H9 (cell line): ENCODE results near the gene CDADC1. TPM values are rescaled to one million over a fixed set of nuclear protein-coding genes. Genes with fewer than 3 reads are reported as not detected.

Source experiments
- DNase-seq: peaks from one replicate; pipeline ENCODE4 v3.0.0-alpha.2; 2017
- H2AFZ ChIP-seq: one replicate; pipeline ENCODE4 v1.6.1; 2013; ENCODE audit warnings: mild to moderate bottlenecking, low read length, control low read depth, moderate library complexity
- H2AK5ac ChIP-seq: 2 replicates; pipeline ENCODE4 v1.6.1; 2013; ENCODE audit warnings: low read length, control low read depth, mixed read lengths; ENCODE audit not compliant: insufficient read length
- H2BK120ac ChIP-seq: one replicate; pipeline ENCODE4 v1.6.1; 2013; ENCODE audit warnings: low read depth, mild to moderate bottlenecking, low read length, control low read depth, inconsistent platforms; ENCODE audit not compliant: poor library complexity, severe bottlenecking
- H2BK12ac ChIP-seq: 2 replicates; pipeline ENCODE4 v1.6.1; 2013; ENCODE audit warnings: low read length, control low read depth, mixed read lengths, low read depth; ENCODE audit not compliant: insufficient read length
- H2BK15ac ChIP-seq: 2 replicates; pipeline ENCODE4 v1.6.1; 2013; ENCODE audit warnings: low read depth, low read length, control low read depth
- H2BK20ac ChIP-seq: one replicate; pipeline ENCODE4 v1.6.1; 2013; ENCODE audit warnings: low read depth, mild to moderate bottlenecking, low read length, control low read depth, inconsistent platforms; ENCODE audit not compliant: poor library complexity, severe bottlenecking
- H2BK5ac ChIP-seq: 2 replicates; pipeline ENCODE4 v1.6.1; 2013; ENCODE audit warnings: low read length, control low read depth, mixed read lengths; ENCODE audit not compliant: insufficient read length
- H3K14ac ChIP-seq: 2 replicates; pipeline ENCODE4 v1.6.1; 2013; ENCODE audit warnings: low read length, control low read depth; ENCODE audit not compliant: insufficient read depth
- H3K18ac ChIP-seq: 2 replicates; pipeline ENCODE4 v1.6.1; 2013; ENCODE audit warnings: low read depth, mild to moderate bottlenecking, mixed read lengths, low read length, control low read depth; ENCODE audit not compliant: insufficient read length
- H3K23ac ChIP-seq: 2 replicates; pipeline ENCODE4 v1.6.1; 2013; ENCODE audit warnings: low read length, control low read depth, mixed read lengths, low read depth; ENCODE audit not compliant: insufficient read length
- H3K23me2 ChIP-seq: 2 replicates; pipeline ENCODE4 v1.6.1; 2013; ENCODE audit warnings: low read depth, mild to moderate bottlenecking, mixed read lengths, low read length, control low read depth; ENCODE audit not compliant: insufficient read length, poor library complexity, severe bottlenecking
- H3K27ac ChIP-seq: 2 replicates; pipeline ENCODE4 v1.5.1; 2013; ENCODE audit warnings: low read length, control low read depth, mixed read lengths, low read depth; ENCODE audit not compliant: insufficient read length
- H3K27me3 ChIP-seq: 2 replicates; pipeline ENCODE4 v1.6.1; 2013; ENCODE audit warnings: low read length, control low read depth, inconsistent platforms; ENCODE audit not compliant: insufficient read depth
- H3K4ac ChIP-seq: 2 replicates; pipeline ENCODE4 v1.6.1; 2013; ENCODE audit warnings: low read depth, mild to moderate bottlenecking, control low read depth, inconsistent platforms, low read length, moderate library complexity
- H3K4me1 ChIP-seq: 2 replicates; pipeline ENCODE4 v1.6.1; 2013; ENCODE audit warnings: low read length, control low read depth, inconsistent platforms; ENCODE audit not compliant: insufficient read depth
- H3K4me2 ChIP-seq: 2 replicates; pipeline ENCODE4 v1.6.1; 2013; ENCODE audit warnings: low read length, control low read depth, mixed read lengths; ENCODE audit not compliant: insufficient read length, insufficient read depth
- H3K56ac ChIP-seq: 2 replicates; pipeline ENCODE4 v1.6.1; 2013; ENCODE audit warnings: low read depth, mild to moderate bottlenecking, mixed read lengths, low read length, control low read depth; ENCODE audit not compliant: insufficient read length
- H3K79me1 ChIP-seq: 2 replicates; pipeline ENCODE4 v1.6.1; 2013; ENCODE audit warnings: low read depth, mild to moderate bottlenecking, moderate library complexity, low read length, control low read depth, inconsistent platforms; ENCODE audit not compliant: insufficient read depth, poor library complexity, severe bottlenecking
- H3K79me2 ChIP-seq: 2 replicates; pipeline ENCODE4 v1.6.1; 2013; ENCODE audit warnings: low read length, control low read depth, inconsistent platforms; ENCODE audit not compliant: insufficient read depth
- H3K9ac ChIP-seq: 2 replicates; pipeline ENCODE4 v1.6.1; 2013; ENCODE audit warnings: low read length, control low read depth, mixed read lengths; ENCODE audit not compliant: insufficient read length; ENCODE audit errors: extremely low read depth
- H3K9me3 ChIP-seq: one replicate; pipeline ENCODE4 v1.6.1; 2013; ENCODE audit warnings: low read depth, low read length, inconsistent platforms; ENCODE audit not compliant: control insufficient read depth
- H3T11ph ChIP-seq: one replicate; pipeline ENCODE4 v1.6.1; 2013; ENCODE audit warnings: mild to moderate bottlenecking, low read length, control low read depth, inconsistent platforms
- H4K20me1 ChIP-seq: one replicate; pipeline ENCODE4 v1.6.1; 2013; ENCODE audit not compliant: control insufficient read depth, insufficient read length, insufficient read depth
- H4K5ac ChIP-seq: 2 replicates; pipeline ENCODE4 v1.6.1; 2013; ENCODE audit warnings: low read depth, mild to moderate bottlenecking, mixed read lengths, low read length, control low read depth; ENCODE audit not compliant: insufficient read length
- H4K8ac ChIP-seq: replicated peaks from 2 replicates; pipeline ENCODE4 v1.6.1; 2013; ENCODE audit warnings: low read length, control low read depth, mixed read lengths, low read depth; ENCODE audit not compliant: insufficient read length
- H4K91ac ChIP-seq: 2 replicates; pipeline ENCODE4 v1.6.1; 2013; ENCODE audit warnings: low read depth, mild to moderate bottlenecking, moderate library complexity, mixed read lengths, low read length, control low read depth; ENCODE audit not compliant: insufficient read length
- H3K27ac Mint-ChIP-seq, 3 experiments: 2 replicates in 2 of 3; 3 replicates in 1 of 3; pipeline ENCODE4 v1.8.0; 2020 to 2021; ENCODE audit warnings: mixed read lengths in 3 of 3, mild to moderate bottlenecking in 1 of 3, moderate library complexity in 1 of 3
- H3K27me3 Mint-ChIP-seq: 2 replicates; pipeline ENCODE4 v1.8.0; 2021; ENCODE audit warnings: low read depth, mild to moderate bottlenecking, moderate library complexity, mixed read lengths
- H3K36me3 Mint-ChIP-seq, 3 experiments: 2 replicates in 2 of 3; 3 replicates in 1 of 3; pipeline ENCODE4 v1.8.0; 2020 to 2021; ENCODE audit warnings: low read depth in 3 of 3, mixed read lengths in 3 of 3; ENCODE audit not compliant: insufficient read depth in 1 of 3
- H3K4me1 Mint-ChIP-seq, 2 experiments: 2 replicates each; pipeline ENCODE4 v1.8.0; 2020; ENCODE audit warnings: mixed read lengths in 2 of 2
- H3K4me3 Mint-ChIP-seq, 2 experiments: 2 replicates in 1 of 2; 3 replicates in 1 of 2; pipeline ENCODE4 v1.8.0; 2020 to 2021; ENCODE audit warnings: mild to moderate bottlenecking in 2 of 2, mixed read lengths in 2 of 2, moderate library complexity in 1 of 2
- H3K9me3 Mint-ChIP-seq, 2 experiments: 2 replicates in 1 of 2; 3 replicates in 1 of 2; pipeline ENCODE4 v1.8.0; 2020; ENCODE audit warnings: mild to moderate bottlenecking in 2 of 2, mixed read lengths in 2 of 2, moderate library complexity in 1 of 2
- CTCF ChIP-seq: fragments of 200-600 bp; sonication (generic); conservative IDR thresholded peaks from 3 replicates; pipeline ENCODE4 v1.8.0; 2021; ENCODE audit warnings: antibody characterized with exemption, mild to moderate bottlenecking
- WGBS: extraction: QIAGEN DNeasy Blood & Tissue Kit; methylation state at CpG from one replicate; pipeline ENCODE4 v1.1.7; 2013; ENCODE audit warnings: missing lambda C conversion rate, low lambda C conversion rate, mixed read lengths; ENCODE audit not compliant: insufficient read length; ENCODE audit errors: extremely low coverage; 5-methylcytosine and 5-hydroxymethylcytosine counted together
- total RNA-seq: library from RNA; stranded (reverse); gene quantifications from 2 replicates; pipeline ENCODE4 v1.2.1, GENCODE V29; 2021

The CDADC1 gene
- total RNA-seq, 1 experiment from 2014 or later = 4.9 TPM

GRCh38 chr13:49219647-49220035 lies 28.1 kb upstream of the CDADC1 start:
- Histone ChIP-seq H3K4me2 (peak overlapping the region; percentile 51), H3K79me2 (no peaks in the 10 kb centered on the region), H3T11ph (no peak overlapping the region), H4K5ac (no peak overlapping the region), H3K4ac (no peak overlapping the region), H3K18ac (no peak overlapping the region), H3K9ac (no peak overlapping the region), H3K79me1 (no peaks in the 10 kb centered on the region), H4K91ac (no peak overlapping the region), H3K14ac (no peak overlapping the region), H3K27ac (no peak overlapping the region), H3K23me2 (peaks cover 13% of the 10 kb centered on the region), H4K8ac (no peak overlapping the region), H2AK5ac (no peak overlapping the region), H3K23ac (no peak overlapping the region), H3K56ac (no peak overlapping the region), H4K20me1 (no peaks in the 10 kb centered on the region), H3K4me1 (no peaks in the 10 kb centered on the region; the same call in 1 of the 2 replicates), H3K27me3 (peaks cover 67% of the 10 kb centered on the region), H2BK20ac (no peak overlapping the region), H2BK120ac (no peak overlapping the region), H3K9me3 (no peaks in the 10 kb centered on the region), H2BK12ac (no peak overlapping the region), H2BK5ac (no peak overlapping the region), H2AFZ (no peak overlapping the region), H2BK15ac (no peak overlapping the region)
- H3K4me1 Mint-ChIP-seq = peaks cover 26 to 35% of the 10 kb centered on the region in 2 experiments
- peaks cover 90% of the 10 kb centered on the region for H3K27me3 Mint-ChIP-seq
- peaks cover 0 to 5% (median 0%) of the 10 kb centered on the region in 3 experiments; a peak in 3 of 7 replicates for H3K36me3 Mint-ChIP-seq
- no peak for TF ChIP-seq CTCF
- no CpG with 5 or more reads among the region's 17 CpGs for WGBS
- peak; percentile 68 for DNase-seq
- H3K9me3 Mint-ChIP-seq = peaks cover 0 to 5% of the 10 kb centered on the region in 2 experiments; a peak in 2 of 5 replicates
- no peak overlapping the region for H3K27ac Mint-ChIP-seq
- H3K4me3 Mint-ChIP-seq = peak overlapping the region; percentile 52 to 78
